SU-DHL-6 (cell line): ENCODE results near the gene HGD.

Experiments used
- H2AFZ ChIP-seq: fragments of 200-600 bp; sonication (generic); 2 replicates; pipeline ENCODE4 v1.6.1; 2014; ENCODE audit warnings: low read depth, mild to moderate bottlenecking, moderate library complexity, mixed read lengths, antibody characterized with exemption, low read length; ENCODE audit not compliant: severe bottlenecking
- H3F3A ChIP-seq: fragments of 200-600 bp; shearing (Covaris generic); 2 replicates; pipeline ENCODE4 v1.6.0; 2016; ENCODE audit warnings: antibody characterized with exemption, mild to moderate bottlenecking; ENCODE audit not compliant: insufficient read depth
- H3K27ac ChIP-seq: fragments of 200-600 bp; sonication (generic); 2 replicates; pipeline ENCODE4 v1.5.1; 2016; ENCODE audit warnings: low read depth, mild to moderate bottlenecking, low read length, moderate library complexity, mixed read lengths
- H3K27me3 ChIP-seq: fragments of 200-600 bp; sonication (generic), shearing (Covaris generic); 2 replicates; pipeline ENCODE4 v1.6.0; 2014; ENCODE audit warnings: mild to moderate bottlenecking, low read length
- H3K36me3 ChIP-seq: fragments of 200-600 bp; sonication (generic); 2 replicates; pipeline ENCODE4 v1.6.1; 2014; ENCODE audit warnings: mild to moderate bottlenecking, low read length, mixed read lengths
- H3K4me2 ChIP-seq: fragments of 300-600, 200-600 bp; shearing (Covaris generic), sonication (generic); 2 replicates; pipeline ENCODE4 v1.6.0; 2014; ENCODE audit warnings: low read length, low read depth, mild to moderate bottlenecking; ENCODE audit not compliant: poor library complexity, severe bottlenecking
- H3K4me3 ChIP-seq: fragments of 200-600 bp; sonication (generic); 2 replicates; pipeline ENCODE4 v1.5.1; 2014; ENCODE audit warnings: antibody characterized with exemption, low read length, mild to moderate bottlenecking, mixed read lengths; ENCODE audit not compliant: insufficient read depth, poor library complexity, severe bottlenecking
- H3K79me2 ChIP-seq: fragments of 200-600 bp; sonication (generic); 2 replicates; pipeline ENCODE4 v1.6.1; 2014; ENCODE audit warnings: mild to moderate bottlenecking, low read length, moderate library complexity; ENCODE audit not compliant: insufficient read depth
- H3K9ac ChIP-seq: fragments of 200-600 bp; sonication (generic); 2 replicates; pipeline ENCODE4 v1.7.0; 2014; ENCODE audit warnings: mild to moderate bottlenecking, low read length
- H3K9me2 ChIP-seq: fragments of 200-600 bp; sonication (generic); replicated peaks from 2 replicates; pipeline ENCODE4 v1.6.1; 2014; ENCODE audit warnings: low read length; ENCODE audit not compliant: insufficient read depth
- H3K9me3 ChIP-seq: fragments of 200-600 bp; sonication (generic); 2 replicates; pipeline ENCODE4 v1.6.1; 2014; ENCODE audit warnings: low read length, mixed read lengths; ENCODE audit not compliant: insufficient read depth
- H4K20me1 ChIP-seq: fragments of 200-600 bp; sonication (generic); 2 replicates; pipeline ENCODE4 v1.6.1; 2014; ENCODE audit warnings: low read depth, mild to moderate bottlenecking, antibody characterized with exemption, low read length, moderate library complexity, mixed read lengths
- EZH2phosphoT487 ChIP-seq: fragments of 200-600 bp; sonication (generic), shearing (Covaris generic); conservative IDR thresholded peaks from 2 replicates; pipeline ENCODE4 v1.6.1; 2018; ENCODE audit warnings: mild to moderate bottlenecking, antibody characterized with exemption, low read length, moderate library complexity, mixed read lengths
- TF ChIP-seq, protein P1 (sequence below): fragments of 200-600 bp; sonication (generic); IDR thresholded peaks from one replicate; pipeline ENCODE4 v1.5.1; 2017; ENCODE audit warnings: antibody characterized with exemption, mild to moderate bottlenecking, low read length, moderate library complexity; ENCODE audit not compliant: insufficient read depth, poor library complexity, severe bottlenecking

HGD gene

GRCh38 chr3:120595788-120596115, 86.3 kb downstream of the HGD start:
- Histone ChIP-seq H3F3A (no peaks in the 10 kb centered on the region), H3K9me3 (no peaks in the 10 kb centered on the region), H3K27ac (no peak overlapping the region), H3K4me3 (peak overlapping the region; percentile 66), H2AFZ (peak overlapping the region; percentile 94), H3K4me2 (peak overlapping the region; percentile 96), H3K9ac (peak overlapping the region; percentile 98), H3K27me3 (no peaks in the 10 kb centered on the region), H4K20me1 (0 out of 2 replicates have a peak, but pooled peaks cover 2% of the 10 kb centered on the region), H3K79me2 (peaks cover 38% of the 10 kb centered on the region), H3K36me3 (peaks cover 4% of the 10 kb centered on the region; the same call in 1 of the 2 replicates), H3K9me2 (no peaks in the 10 kb centered on the region)
- TF ChIP-seq EZH2phosphoT487: no peak
- TF ChIP-seq, protein P1, sequence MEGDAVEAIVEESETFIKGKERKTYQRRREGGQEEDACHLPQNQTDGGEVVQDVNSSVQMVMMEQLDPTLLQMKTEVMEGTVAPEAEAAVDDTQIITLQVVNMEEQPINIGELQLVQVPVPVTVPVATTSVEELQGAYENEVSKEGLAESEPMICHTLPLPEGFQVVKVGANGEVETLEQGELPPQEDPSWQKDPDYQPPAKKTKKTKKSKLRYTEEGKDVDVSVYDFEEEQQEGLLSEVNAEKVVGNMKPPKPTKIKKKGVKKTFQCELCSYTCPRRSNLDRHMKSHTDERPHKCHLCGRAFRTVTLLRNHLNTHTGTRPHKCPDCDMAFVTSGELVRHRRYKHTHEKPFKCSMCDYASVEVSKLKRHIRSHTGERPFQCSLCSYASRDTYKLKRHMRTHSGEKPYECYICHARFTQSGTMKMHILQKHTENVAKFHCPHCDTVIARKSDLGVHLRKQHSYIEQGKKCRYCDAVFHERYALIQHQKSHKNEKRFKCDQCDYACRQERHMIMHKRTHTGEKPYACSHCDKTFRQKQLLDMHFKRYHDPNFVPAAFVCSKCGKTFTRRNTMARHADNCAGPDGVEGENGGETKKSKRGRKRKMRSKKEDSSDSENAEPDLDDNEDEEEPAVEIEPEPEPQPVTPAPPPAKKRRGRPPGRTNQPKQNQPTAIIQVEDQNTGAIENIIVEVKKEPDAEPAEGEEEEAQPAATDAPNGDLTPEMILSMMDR: no peak

GRCh38 chr3:120587332-120587975, 94.6 kb downstream of the HGD start:
- no peak for TF ChIP-seq EZH2phosphoT487
- TF ChIP-seq, protein P1: no peak
- H3K9me3 ChIP-seq: no peaks in the 10 kb centered on the region
- no peaks in the 10 kb centered on the region for H4K20me1 ChIP-seq
- no peak overlapping the region for H3K4me2 ChIP-seq
- H3K27me3 ChIP-seq: no peaks in the 10 kb centered on the region
- H3K79me2 ChIP-seq: no peaks in the 10 kb centered on the region
- H3K27ac ChIP-seq: no peak overlapping the region
- no peak overlapping the region for H3K4me3 ChIP-seq
- no peak overlapping the region for H2AFZ ChIP-seq
- H3K9ac ChIP-seq: no peak overlapping the region
- no peaks in the 10 kb centered on the region for H3K36me3 ChIP-seq
- no peaks in the 10 kb centered on the region for H3K9me2 ChIP-seq
- H3F3A ChIP-seq: no peaks in the 10 kb centered on the region
